OCI-LY1 (cell line): ENCODE data around the gene CXCL12.

Source experiments
- H2AFZ ChIP-seq: fragments of 200-600 bp; sonication (generic), shearing (Covaris generic); 2 replicates; pipeline ENCODE4 v1.6.0; 2014; ENCODE audit warnings: antibody characterized with exemption, mild to moderate bottlenecking, low read length
- H3F3A ChIP-seq: fragments of 200-600 bp; sonication (generic), shearing (Covaris generic); 2 replicates; pipeline ENCODE4 v1.6.0; 2014; ENCODE audit warnings: mild to moderate bottlenecking, antibody characterized with exemption, low read length, moderate library complexity; ENCODE audit not compliant: insufficient read depth
- H3K27ac ChIP-seq: fragments of 200-600 bp; sonication (generic); 2 replicates; pipeline ENCODE4 v1.5.1; 2014; ENCODE audit warnings: low read length, mixed run types, mild to moderate bottlenecking, low read depth; ENCODE audit not compliant: poor library complexity, severe bottlenecking
- H3K27me3 ChIP-seq: fragments of 200-600 bp; sonication (generic); 2 replicates; pipeline ENCODE4 v1.6.0; 2014; ENCODE audit warnings: antibody characterized with exemption, mild to moderate bottlenecking, low read length, moderate library complexity; ENCODE audit not compliant: insufficient read depth
- H3K36me3 ChIP-seq: fragments of 200-600 bp; sonication (generic); 2 replicates; pipeline ENCODE4 v1.6.1; 2014; ENCODE audit warnings: mild to moderate bottlenecking, antibody characterized with exemption, low read length, moderate library complexity, mixed read lengths; ENCODE audit not compliant: insufficient read depth
- H3K4me1 ChIP-seq: fragments of 200-600 bp; sonication (generic); 2 replicates; pipeline ENCODE4 v1.5.1; 2014; ENCODE audit warnings: mild to moderate bottlenecking, low read length, moderate library complexity; ENCODE audit not compliant: insufficient read depth, severe bottlenecking
- H3K4me2 ChIP-seq: fragments of 200-600 bp; sonication (generic), shearing (Covaris generic); 2 replicates; pipeline ENCODE4 v1.6.1; 2014; ENCODE audit warnings: low read length
- H3K4me3 ChIP-seq: fragments of 200-600 bp; sonication (generic); 2 replicates; pipeline ENCODE4 v1.5.1; 2014; ENCODE audit warnings: low read length, low read depth, mild to moderate bottlenecking, mixed read lengths; ENCODE audit not compliant: poor library complexity, severe bottlenecking
- H3K79me2 ChIP-seq: fragments of 200-600 bp; shearing (Covaris generic); 2 replicates; pipeline ENCODE4 v1.6.1; 2016; ENCODE audit warnings: mixed run types, low read length, mixed read lengths; ENCODE audit not compliant: insufficient read depth
- H3K9ac ChIP-seq: fragments of 200-600 bp; sonication (generic), shearing (Covaris generic); 2 replicates; pipeline ENCODE4 v1.6.1; 2014; ENCODE audit warnings: mild to moderate bottlenecking, low read length, mixed read lengths
- H3K9me2 ChIP-seq: fragments of 200-600 bp; sonication (generic), shearing (Covaris generic); 2 replicates; pipeline ENCODE4 v1.6.1; 2014; ENCODE audit warnings: low read depth, mild to moderate bottlenecking, low read length, mixed read lengths
- H3K9me3 ChIP-seq: fragments of 200-600 bp; shearing (Covaris generic); 2 replicates; pipeline ENCODE4 v1.6.1; 2014; ENCODE audit warnings: low read length, mixed read lengths
- H4K20me1 ChIP-seq: fragments of 200-600 bp; sonication (generic), shearing (Covaris generic); 2 replicates; pipeline ENCODE4 v1.6.0; 2016; ENCODE audit warnings: mild to moderate bottlenecking, low read length; ENCODE audit not compliant: insufficient read depth
- CTCF ChIP-seq: fragments of 200-600 bp; sonication (generic), shearing (Covaris generic); IDR thresholded peaks from 2 replicates; pipeline ENCODE4 v1.5.1; 2017; ENCODE audit warnings: mild to moderate bottlenecking, antibody characterized with exemption, low read length, moderate library complexity, mixed read lengths
- EZH2 ChIP-seq: fragments of 200-600 bp; sonication (generic), shearing (Covaris generic); IDR thresholded peaks from 2 replicates; pipeline ENCODE4 v1.8.0; 2017; ENCODE audit warnings: borderline replicate concordance, mixed run types, mild to moderate bottlenecking, antibody characterized with exemption, low read length, moderate library complexity, mixed read lengths

The CXCL12 gene

DNA sequence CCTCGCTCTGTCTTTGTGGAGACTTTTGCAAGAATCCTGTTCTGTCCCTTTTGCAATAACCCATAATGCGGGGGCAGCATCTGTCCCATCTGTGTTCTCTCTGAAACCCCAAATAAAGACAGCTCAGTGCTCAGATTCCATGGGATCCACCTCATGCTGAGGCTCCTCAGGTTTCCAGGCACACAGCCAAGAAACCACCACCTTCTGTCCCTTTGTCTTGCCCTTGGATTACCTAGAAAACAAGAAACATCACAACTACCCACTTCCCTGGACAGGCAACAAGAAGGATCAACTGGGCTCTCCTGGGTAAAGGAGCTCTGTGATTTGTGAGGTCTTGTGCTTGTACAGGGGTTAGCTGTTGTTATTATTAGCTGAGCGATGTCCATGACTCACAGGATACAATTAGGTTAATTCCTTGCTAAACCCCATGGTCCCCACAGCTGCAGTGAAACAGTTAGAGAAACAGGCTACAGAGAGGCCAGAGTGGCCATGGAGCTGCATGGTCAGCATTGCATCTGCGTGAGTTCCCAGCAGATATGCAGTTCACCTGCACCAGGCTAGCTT is 50.2 kb downstream of the CXCL12 start:
- Histone ChIP-seq H3K9me2 (no peaks in the 10 kb centered on the region), H3K4me1 (no peaks in the 10 kb centered on the region), H3K4me2 (no peak overlapping the region), H3K36me3 (no peaks in the 10 kb centered on the region), H3K27me3 (no peaks in the 10 kb centered on the region), H3K27ac (no peak overlapping the region), H4K20me1 (no peaks in the 10 kb centered on the region), H3K4me3 (no peak overlapping the region), H2AFZ (no peak overlapping the region), H3K9ac (no peak overlapping the region), H3F3A (no peaks in the 10 kb centered on the region), H3K79me2 (no peaks in the 10 kb centered on the region), H3K9me3 (no peaks in the 10 kb centered on the region)
- TF ChIP-seq CTCF (no peak), EZH2 (no peak)

DNA sequence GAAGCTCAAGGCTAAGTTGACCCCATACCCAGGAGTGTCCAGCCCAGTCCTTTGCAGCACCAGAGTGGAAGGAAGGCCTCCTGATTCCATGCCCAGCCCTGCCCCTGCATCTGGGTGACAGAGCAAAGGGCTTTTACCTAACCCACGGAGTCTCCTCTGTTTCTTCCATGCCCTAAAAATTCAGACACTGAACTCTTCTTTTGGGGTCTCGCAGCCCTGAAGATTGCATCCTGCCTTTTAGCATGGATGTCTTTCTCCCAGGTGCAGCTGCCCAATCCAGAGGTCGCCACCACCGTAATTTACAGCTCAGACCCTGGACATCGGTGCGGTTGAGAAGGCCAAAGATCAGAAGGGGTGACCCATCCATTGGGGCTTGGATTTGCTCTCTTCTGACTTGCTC is 50.8 kb downstream of the CXCL12 start:
- TF ChIP-seq EZH2 (no peak), CTCF (no peak)
- Histone ChIP-seq H3K9ac (no peak overlapping the region), H2AFZ (no peak overlapping the region), H3K4me2 (no peak overlapping the region), H4K20me1 (no peaks in the 10 kb centered on the region), H3K27me3 (no peaks in the 10 kb centered on the region), H3K4me1 (no peaks in the 10 kb centered on the region), H3K9me3 (no peaks in the 10 kb centered on the region), H3K36me3 (no peaks in the 10 kb centered on the region), H3F3A (no peaks in the 10 kb centered on the region), H3K79me2 (no peaks in the 10 kb centered on the region), H3K27ac (no peak overlapping the region), H3K4me3 (no peak overlapping the region), H3K9me2 (no peaks in the 10 kb centered on the region)

DNA sequence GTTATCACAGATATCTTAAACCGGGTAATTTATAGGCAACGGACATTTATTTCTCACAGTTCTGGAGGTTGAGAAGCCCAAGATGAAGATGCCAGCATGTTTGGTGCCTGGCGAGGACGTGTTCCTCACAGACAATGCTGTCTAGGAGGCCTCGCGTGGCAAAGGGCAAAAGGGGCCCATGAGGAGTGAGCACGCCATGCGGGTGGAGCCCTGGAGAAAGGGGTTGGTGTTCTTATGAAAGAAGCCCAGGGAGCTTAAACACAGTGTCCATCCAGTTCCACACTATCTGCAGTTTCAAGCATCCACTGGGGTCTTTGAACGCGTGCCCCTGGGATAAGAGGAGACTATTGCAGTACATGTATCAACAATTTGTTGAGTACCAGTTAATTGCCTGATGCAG is 51.4 kb downstream of the CXCL12 start:
- H3K9me3 ChIP-seq: no peaks in the 10 kb centered on the region
- H3K4me3 ChIP-seq: no peak overlapping the region
- no peak overlapping the region for H2AFZ ChIP-seq
- H3K4me1 ChIP-seq: no peaks in the 10 kb centered on the region
- no peak overlapping the region for H3K4me2 ChIP-seq
- no peaks in the 10 kb centered on the region for H4K20me1 ChIP-seq
- H3K79me2 ChIP-seq: no peaks in the 10 kb centered on the region
- no peaks in the 10 kb centered on the region for H3K27me3 ChIP-seq
- no peaks in the 10 kb centered on the region for H3K9me2 ChIP-seq
- H3K9ac ChIP-seq: no peak overlapping the region
- H3F3A ChIP-seq: no peaks in the 10 kb centered on the region
- H3K27ac ChIP-seq: no peak overlapping the region
- H3K36me3 ChIP-seq: no peaks in the 10 kb centered on the region
- TF ChIP-seq EZH2 (no peak), CTCF (no peak)
